Trophoblast cell (in vitro differentiated cells and primary cell): ENCODE results near the gene RHEBL1.

Experiments used
- DNase-seq, 2 donors: peaks; one replicate each; pipeline ENCODE4 v3.0.0-alpha.2; 2016
- H2AFZ ChIP-seq: 2 replicates; pipeline ENCODE4 v1.6.1; 2013; ENCODE audit warnings: low read length, moderate library complexity, mild to moderate bottlenecking; ENCODE audit not compliant: insufficient read depth, poor library complexity
- H2AK5ac ChIP-seq: 2 replicates; pipeline ENCODE4 v1.6.1; 2013; ENCODE audit warnings: mild to moderate bottlenecking, low read length
- H2BK120ac ChIP-seq: 2 replicates; pipeline ENCODE4 v1.6.1; 2013; ENCODE audit warnings: low read length, mild to moderate bottlenecking, moderate library complexity; ENCODE audit not compliant: insufficient read depth, poor library complexity
- H2BK12ac ChIP-seq: 2 replicates; pipeline ENCODE4 v1.6.1; 2013; ENCODE audit warnings: mild to moderate bottlenecking, low read length, moderate library complexity
- H2BK5ac ChIP-seq: 2 replicates; pipeline ENCODE4 v1.6.1; 2013; ENCODE audit warnings: low read length, low read depth, moderate library complexity, mild to moderate bottlenecking; ENCODE audit not compliant: poor library complexity
- H3K14ac ChIP-seq: 2 replicates; pipeline ENCODE4 v1.6.1; 2013; ENCODE audit warnings: mild to moderate bottlenecking, low read length
- H3K18ac ChIP-seq: 2 replicates; pipeline ENCODE4 v1.6.1; 2013; ENCODE audit warnings: mild to moderate bottlenecking, low read length
- H3K23ac ChIP-seq: 2 replicates; pipeline ENCODE4 v1.6.1; 2013; ENCODE audit warnings: low read length
- H3K27ac ChIP-seq: 2 replicates; pipeline ENCODE4 v1.5.1; 2013; ENCODE audit warnings: low read depth, mild to moderate bottlenecking, inconsistent platforms, low read length, moderate library complexity
- H3K27me3 ChIP-seq: 2 replicates; pipeline ENCODE4 v1.6.1; 2013; ENCODE audit warnings: inconsistent platforms, mild to moderate bottlenecking, low read length, moderate library complexity; ENCODE audit not compliant: insufficient read depth
- H3K36me3 ChIP-seq, 2 experiments: 1 replicate in 1 of 2; 2 replicates in 1 of 2; pipeline ENCODE4 v1.6.1; 2013; ENCODE audit warnings: low read length in 2 of 2, mild to moderate bottlenecking in 2 of 2, moderate library complexity in 1 of 2; ENCODE audit not compliant: insufficient read depth in 2 of 2, control insufficient read depth in 1 of 2
- H3K4ac ChIP-seq: 2 replicates; pipeline ENCODE4 v1.6.1; 2013; ENCODE audit warnings: low read depth, mild to moderate bottlenecking, low read length, moderate library complexity
- H3K4me1 ChIP-seq, 2 experiments: 1 replicate in 1 of 2; 2 replicates in 1 of 2; pipeline ENCODE4 v1.6.1; 2013; ENCODE audit warnings: low read length in 2 of 2, mild to moderate bottlenecking in 2 of 2, moderate library complexity in 1 of 2; ENCODE audit not compliant: insufficient read depth in 2 of 2, control insufficient read depth in 1 of 2
- H3K4me2 ChIP-seq: 2 replicates; pipeline ENCODE4 v1.6.1; 2013; ENCODE audit warnings: inconsistent platforms, mild to moderate bottlenecking, low read length, moderate library complexity
- H3K4me3 ChIP-seq: 2 replicates; pipeline ENCODE4 v1.5.1; 2013; ENCODE audit warnings: mild to moderate bottlenecking, low read depth, low read length, inconsistent platforms
- H3K79me1 ChIP-seq: one replicate; pipeline ENCODE4 v1.6.1; 2013; ENCODE audit warnings: low read length
- H3K79me2 ChIP-seq: 2 replicates; pipeline ENCODE4 v1.6.1; 2013; ENCODE audit warnings: low read length, mild to moderate bottlenecking; ENCODE audit not compliant: control insufficient read depth, insufficient read depth, poor library complexity
- H3K9ac ChIP-seq: 2 replicates; pipeline ENCODE4 v1.6.1; 2013; ENCODE audit warnings: mild to moderate bottlenecking, low read length
- H3K9me3 ChIP-seq: 2 replicates; pipeline ENCODE4 v1.6.1; 2013; ENCODE audit warnings: low read depth, mild to moderate bottlenecking, control low read depth, inconsistent platforms, low read length; ENCODE audit not compliant: insufficient read depth
- H4K12ac ChIP-seq: 2 replicates; pipeline ENCODE4 v1.6.1; 2013; ENCODE audit warnings: low read depth, mild to moderate bottlenecking, low read length, moderate library complexity
- H4K8ac ChIP-seq: 2 replicates; pipeline ENCODE4 v1.6.1; 2013; ENCODE audit warnings: low read depth, mild to moderate bottlenecking, low read length, moderate library complexity
- H4K91ac ChIP-seq: one replicate; pipeline ENCODE4 v1.6.1; 2013; ENCODE audit warnings: low read depth, mild to moderate bottlenecking, low read length, moderate library complexity
- WGBS: extraction: QIAGEN DNeasy Blood & Tissue Kit; methylation state at CpG from one replicate; pipeline ENCODE4 v1.1.7; 2013; ENCODE audit warnings: missing lambda C conversion rate; ENCODE audit not compliant: insufficient read length, insufficient coverage; ENCODE audit errors: extremely low coverage; 5-methylcytosine and 5-hydroxymethylcytosine counted together

The RHEBL1 gene

GRCh38 chr12:49052451-49053208 is 17.1 kb downstream of the RHEBL1 start:
- no peak overlapping the region for H3K4me2 ChIP-seq
- H4K12ac ChIP-seq = no peak overlapping the region
- H3K27me3 ChIP-seq = no peaks in the 10 kb centered on the region
- H2BK12ac ChIP-seq = no peak overlapping the region
- no peak for DNase-seq
- no peak overlapping the region for H3K9ac ChIP-seq
- H2AK5ac ChIP-seq = no peak overlapping the region
- H3K23ac ChIP-seq = no peak overlapping the region
- no peaks in the 10 kb centered on the region for H3K79me1 ChIP-seq
- H3K18ac ChIP-seq = no peak overlapping the region
- H3K9me3 ChIP-seq = no peaks in the 10 kb centered on the region
- peaks cover 66 to 79% of the 10 kb centered on the region in 2 experiments for H3K36me3 ChIP-seq
- H3K79me2 ChIP-seq = peaks cover 5% of the 10 kb centered on the region
- no peak overlapping the region for H3K14ac ChIP-seq
- WGBS = no CpG with 5 or more reads among the region's 16 CpGs
- no peak overlapping the region for H2AFZ ChIP-seq
- H4K91ac ChIP-seq = no peak overlapping the region
- H3K4me1 ChIP-seq = peaks cover 4 to 11% of the 10 kb centered on the region in 2 experiments
- no peak overlapping the region for H4K8ac ChIP-seq
- H2BK120ac ChIP-seq = no peak overlapping the region
- no peak overlapping the region for H3K27ac ChIP-seq
- no peak overlapping the region for H3K4me3 ChIP-seq
- H3K4ac ChIP-seq = no peak overlapping the region
- no peak overlapping the region for H2BK5ac ChIP-seq

GRCh38 chr12:49051777-49052438 is 17.9 kb downstream of the RHEBL1 start:
- no peak overlapping the region for H3K4me2 ChIP-seq

GRCh38 chr12:49051373-49051764 is 18.4 kb downstream of the RHEBL1 start:
- Histone ChIP-seq H3K4me2 (no peak overlapping the region), H3K9ac (no peak overlapping the region), H4K8ac (no peak overlapping the region), H3K4ac (no peak overlapping the region), H4K91ac (no peak overlapping the region), H3K79me1 (no peaks in the 10 kb centered on the region), H3K4me1 (no peaks in the 10 kb centered on the region), H2AK5ac (no peak overlapping the region), H3K27me3 (no peaks in the 10 kb centered on the region), H3K9me3 (no peaks in the 10 kb centered on the region), H3K23ac (no peak overlapping the region), H3K4me3 (no peak overlapping the region), H2BK12ac (no peak overlapping the region), H3K18ac (peak overlapping the region; percentile 18), H4K12ac (no peak overlapping the region), H3K36me3 (peaks cover 72 to 90% of the 10 kb centered on the region in 2 experiments), H3K14ac (no peak overlapping the region), H3K79me2 (peaks cover 2% of the 10 kb centered on the region), H2AFZ (no peak overlapping the region), H2BK120ac (no peak overlapping the region), H3K27ac (no peak overlapping the region), H2BK5ac (no peak overlapping the region)
- WGBS = no CpG with 5 or more reads among the region's 18 CpGs
- no peak for DNase-seq

More at GRCh38 chr12:49051777-49052438, 17.9 kb downstream of the RHEBL1 start:
- no CpG with 5 or more reads among the region's 20 CpGs for WGBS
- H3K14ac ChIP-seq = no peak overlapping the region
- H4K91ac ChIP-seq = no peak overlapping the region
- no peak overlapping the region for H2AFZ ChIP-seq
- no peak overlapping the region for H4K12ac ChIP-seq
- H3K27ac ChIP-seq = no peak overlapping the region
- H3K79me1 ChIP-seq = no peaks in the 10 kb centered on the region
- no peak overlapping the region for H4K8ac ChIP-seq
- H2BK5ac ChIP-seq = no peak overlapping the region
- H3K27me3 ChIP-seq = no peaks in the 10 kb centered on the region
- no peak overlapping the region for H2AK5ac ChIP-seq
- no peak for DNase-seq
- no peaks in the 10 kb centered on the region for H3K9me3 ChIP-seq
- no peak overlapping the region for H3K18ac ChIP-seq
- H3K4ac ChIP-seq = no peak overlapping the region
- H2BK120ac ChIP-seq = no peak overlapping the region
- no peak overlapping the region for H3K23ac ChIP-seq
- H2BK12ac ChIP-seq = no peak overlapping the region
- H3K9ac ChIP-seq = no peak overlapping the region
- H3K4me3 ChIP-seq = no peak overlapping the region
- peaks cover 68 to 85% of the 10 kb centered on the region in 2 experiments for H3K36me3 ChIP-seq
- peaks cover 2% of the 10 kb centered on the region for H3K79me2 ChIP-seq
- peaks cover 0 to 4% of the 10 kb centered on the region in 2 experiments for H3K4me1 ChIP-seq

- no peak overlapping the region for H2AK5ac ChIP-seq
- H2BK12ac ChIP-seq = no peak overlapping the region
- H4K8ac ChIP-seq = no peak overlapping the region
- H2BK120ac ChIP-seq = no peak overlapping the region
- H3K4me3 ChIP-seq = no peak overlapping the region
- H3K4me1 ChIP-seq = no peaks in the 10 kb centered on the region
- no peaks in the 10 kb centered on the region for H3K27me3 ChIP-seq
- H3K36me3 ChIP-seq = peaks cover 78 to 94% of the 10 kb centered on the region in 2 experiments
- H3K4me2 ChIP-seq = no peak overlapping the region
- H4K91ac ChIP-seq = no peak overlapping the region
- peak overlapping the region; percentile 18 for H3K18ac ChIP-seq
- no peak overlapping the region for H3K4ac ChIP-seq
- no peak for DNase-seq
- H3K79me2 ChIP-seq = peaks cover 2% of the 10 kb centered on the region
- H3K9ac ChIP-seq = no peak overlapping the region
- no peaks in the 10 kb centered on the region for H3K9me3 ChIP-seq
- H3K23ac ChIP-seq = no peak overlapping the region
- H3K27ac ChIP-seq = no peak overlapping the region
- WGBS = no CpG with 5 or more reads among the region's 13 CpGs
- H2AFZ ChIP-seq = no peak overlapping the region
- no peak overlapping the region for H4K12ac ChIP-seq
- no peak overlapping the region for H3K14ac ChIP-seq
- no peak overlapping the region for H2BK5ac ChIP-seq
- H3K79me1 ChIP-seq = no peaks in the 10 kb centered on the region
These were observed 19.0 kb downstream of the RHEBL1 start for GRCh38 chr12:49050507-49051372.
